Activated naive CD8-positive, alpha-beta T cell (primary cell): ENCODE measurements around the gene HS3ST1.

Experiments used
- H3K27ac Mint-ChIP-seq: one replicate; pipeline ENCODE4 v1.8.0; 2021; ENCODE audit warnings: mixed read lengths
- H3K27me3 Mint-ChIP-seq: one replicate; pipeline ENCODE4 v1.8.0; 2021; ENCODE audit warnings: mixed read lengths
- H3K36me3 Mint-ChIP-seq: one replicate; pipeline ENCODE4 v1.8.0; 2021; ENCODE audit warnings: mixed read lengths
- H3K4me1 Mint-ChIP-seq: one replicate; pipeline ENCODE4 v1.8.0; 2021; ENCODE audit warnings: low read depth, mixed read lengths
- H3K4me3 Mint-ChIP-seq: one replicate; pipeline ENCODE4 v1.8.0; 2021; ENCODE audit warnings: mild to moderate bottlenecking, mixed read lengths
- H3K9me3 Mint-ChIP-seq: one replicate; pipeline ENCODE4 v1.8.0; 2021; ENCODE audit warnings: low read depth, mixed read lengths

The HS3ST1 gene

GRCh38 chr4:11348449-11349088, 80.1 kb downstream of the HS3ST1 start:
- no peak overlapping the region for H3K27ac Mint-ChIP-seq
- no peak overlapping the region for H3K4me3 Mint-ChIP-seq
- H3K9me3 Mint-ChIP-seq, result no peaks in the 10 kb centered on the region
- no peaks in the 10 kb centered on the region for H3K36me3 Mint-ChIP-seq
- no peaks in the 10 kb centered on the region for H3K4me1 Mint-ChIP-seq
- no peaks in the 10 kb centered on the region for H3K27me3 Mint-ChIP-seq

- Mint-ChIP-seq H3K4me1 (no peaks in the 10 kb centered on the region), H3K4me3 (no peak overlapping the region), H3K36me3 (no peaks in the 10 kb centered on the region), H3K27me3 (peaks cover 1% of the 10 kb centered on the region), H3K9me3 (no peaks in the 10 kb centered on the region), H3K27ac (no peak overlapping the region)
Observed at GRCh38 chr4:11344916-11345315, 83.8 kb downstream of the HS3ST1 start.

- Mint-ChIP-seq H3K36me3 (no peaks in the 10 kb centered on the region), H3K27ac (no peak overlapping the region), H3K4me1 (no peaks in the 10 kb centered on the region), H3K27me3 (peaks cover 4% of the 10 kb centered on the region), H3K9me3 (no peaks in the 10 kb centered on the region), H3K4me3 (no peak overlapping the region)
Observed at GRCh38 chr4:11343536-11343935, 85.2 kb downstream of the HS3ST1 start.
